ENCODE data around the gene PLA2G4F.

- no peak for TF ChIP-seq POLR2A (IDR thresholded peaks at IDR 0.05; ENCODE audit: low read length)
- TF ChIP-seq GATA1 (IDR thresholded peaks at IDR 0.05; ENCODE audit: low read depth, low read length): no peak
Measured at GRCh38 chr15:42092398-42093318, 63.8 kb downstream of the PLA2G4F start.
